Measurements from ENCODE around the gene SERPINB12.

SERPINB12 gene

DNA sequence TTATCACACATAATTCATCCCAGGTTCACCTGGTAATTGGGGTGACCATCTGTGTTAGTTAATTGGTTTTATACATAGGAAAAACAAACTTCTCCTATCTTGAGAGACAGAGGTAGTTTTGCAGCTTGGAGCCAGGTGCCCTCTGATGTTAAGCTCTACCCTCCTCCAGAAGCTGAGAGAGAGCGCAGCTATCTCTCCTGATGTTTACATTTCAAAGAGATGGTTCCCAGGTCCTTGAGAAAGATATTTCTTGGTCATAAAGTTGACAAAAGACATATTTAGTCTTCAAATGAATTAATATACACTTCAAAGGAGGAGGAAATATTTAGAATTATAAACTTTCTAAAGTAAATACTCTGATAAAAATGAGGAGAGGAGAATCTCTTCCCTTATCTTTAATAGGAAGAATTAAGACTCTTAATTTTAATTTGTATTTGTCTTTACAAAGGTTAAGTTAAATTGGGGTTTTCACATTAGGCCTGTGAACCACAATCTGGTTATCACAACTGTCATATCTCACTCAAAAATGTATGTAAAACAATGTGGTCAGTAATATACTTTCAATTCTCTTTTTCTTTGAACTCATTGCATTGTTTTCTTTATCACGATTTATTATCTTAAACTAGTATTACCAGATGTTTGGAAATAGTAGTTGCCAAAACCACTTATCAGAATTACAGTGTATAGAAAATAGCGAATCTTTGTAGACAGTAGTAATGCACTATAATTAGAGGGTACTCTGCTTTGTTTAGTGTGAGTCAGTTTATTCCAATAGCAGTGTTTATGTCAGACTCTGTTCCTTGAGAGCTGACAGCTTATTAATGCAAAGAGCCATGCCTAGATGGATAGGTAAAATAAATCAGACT lies 75.1 kb downstream of the SERPINB12 start:
- TF ChIP-seq CREB1 (IDR thresholded peaks at IDR 0.05; ENCODE audit: low read depth) (no peak), MAX (IDR thresholded peaks at IDR 0.05) (no peak), TEAD4 (IDR thresholded peaks at IDR 0.05) (no peak), CEBPB (IDR thresholded peaks at IDR 0.05) (no peak), FOXM1 (IDR thresholded peaks at IDR 0.05; ENCODE audit: borderline replicate concordance, low read depth) (no peak), NFIC (IDR thresholded peaks at IDR 0.05) (no peak), EGR1 (IDR thresholded peaks at IDR 0.05) (no peak), EP300 (IDR thresholded peaks at IDR 0.05; ENCODE audit: borderline replicate concordance) (no peak), USF1 (IDR thresholded peaks at IDR 0.05) (no peak), TCF12 (IDR thresholded peaks at IDR 0.05; ENCODE audit: low read depth) (no peak), TAF1 (IDR thresholded peaks at IDR 0.05; ENCODE audit: low read depth) (no peak), YY1 (IDR thresholded peaks at IDR 0.05; ENCODE audit: low read depth) (no peak), ZBTB7A (IDR thresholded peaks at IDR 0.05; ENCODE audit: low read depth) (no peak)
- TF ChIP-seq, protein P1, sequence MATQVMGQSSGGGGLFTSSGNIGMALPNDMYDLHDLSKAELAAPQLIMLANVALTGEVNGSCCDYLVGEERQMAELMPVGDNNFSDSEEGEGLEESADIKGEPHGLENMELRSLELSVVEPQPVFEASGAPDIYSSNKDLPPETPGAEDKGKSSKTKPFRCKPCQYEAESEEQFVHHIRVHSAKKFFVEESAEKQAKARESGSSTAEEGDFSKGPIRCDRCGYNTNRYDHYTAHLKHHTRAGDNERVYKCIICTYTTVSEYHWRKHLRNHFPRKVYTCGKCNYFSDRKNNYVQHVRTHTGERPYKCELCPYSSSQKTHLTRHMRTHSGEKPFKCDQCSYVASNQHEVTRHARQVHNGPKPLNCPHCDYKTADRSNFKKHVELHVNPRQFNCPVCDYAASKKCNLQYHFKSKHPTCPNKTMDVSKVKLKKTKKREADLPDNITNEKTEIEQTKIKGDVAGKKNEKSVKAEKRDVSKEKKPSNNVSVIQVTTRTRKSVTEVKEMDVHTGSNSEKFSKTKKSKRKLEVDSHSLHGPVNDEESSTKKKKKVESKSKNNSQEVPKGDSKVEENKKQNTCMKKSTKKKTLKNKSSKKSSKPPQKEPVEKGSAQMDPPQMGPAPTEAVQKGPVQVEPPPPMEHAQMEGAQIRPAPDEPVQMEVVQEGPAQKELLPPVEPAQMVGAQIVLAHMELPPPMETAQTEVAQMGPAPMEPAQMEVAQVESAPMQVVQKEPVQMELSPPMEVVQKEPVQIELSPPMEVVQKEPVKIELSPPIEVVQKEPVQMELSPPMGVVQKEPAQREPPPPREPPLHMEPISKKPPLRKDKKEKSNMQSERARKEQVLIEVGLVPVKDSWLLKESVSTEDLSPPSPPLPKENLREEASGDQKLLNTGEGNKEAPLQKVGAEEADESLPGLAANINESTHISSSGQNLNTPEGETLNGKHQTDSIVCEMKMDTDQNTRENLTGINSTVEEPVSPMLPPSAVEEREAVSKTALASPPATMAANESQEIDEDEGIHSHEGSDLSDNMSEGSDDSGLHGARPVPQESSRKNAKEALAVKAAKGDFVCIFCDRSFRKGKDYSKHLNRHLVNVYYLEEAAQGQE (IDR thresholded peaks at IDR 0.05; ENCODE audit: low read depth): no peak

GRCh38 chr18:63617915-63618234 lies 75.7 kb downstream of the SERPINB12 start:
- TF ChIP-seq YY1 (IDR thresholded peaks at IDR 0.05; ENCODE audit: low read depth): no peak
- TF ChIP-seq NFIC (IDR thresholded peaks at IDR 0.05): no peak
- no peak for TF ChIP-seq MAX (IDR thresholded peaks at IDR 0.05)
- TF ChIP-seq USF1 (IDR thresholded peaks at IDR 0.05): no peak
- TF ChIP-seq, protein P1 (IDR thresholded peaks at IDR 0.05; ENCODE audit: low read depth): no peak
- TF ChIP-seq CREB1 (IDR thresholded peaks at IDR 0.05; ENCODE audit: low read depth): no peak
- no peak for TF ChIP-seq RAD21 (IDR thresholded peaks at IDR 0.05; ENCODE audit: low read depth)
- TF ChIP-seq TCF12 (IDR thresholded peaks at IDR 0.05; ENCODE audit: low read depth): no peak
- no peak for TF ChIP-seq TEAD4 (IDR thresholded peaks at IDR 0.05)
- no peak for TF ChIP-seq EP300 (IDR thresholded peaks at IDR 0.05; ENCODE audit: borderline replicate concordance)
- TF ChIP-seq EGR1 (IDR thresholded peaks at IDR 0.05): no peak
- TF ChIP-seq ZBTB7A (IDR thresholded peaks at IDR 0.05; ENCODE audit: low read depth): no peak
- TF ChIP-seq FOXM1 (IDR thresholded peaks at IDR 0.05; ENCODE audit: borderline replicate concordance, low read depth): no peak
- no peak for TF ChIP-seq TAF1 (IDR thresholded peaks at IDR 0.05; ENCODE audit: low read depth)
- no peak for TF ChIP-seq CEBPB (IDR thresholded peaks at IDR 0.05)

Data from Ishikawa (cell line).